Activated naive CD8-positive, alpha-beta T cell treated with anti-CD3 and anti-CD28 coated beads, Interleukin-2, amount 50 U/mL, for 24 hours (primary cell): Measurements from ENCODE around the gene ANGPT4.

Experiments
- ATAC-seq: fragments of 150-1000 bp; cut with Tn5 transposase; one replicate; pipeline ENCODE4 v1.10.0; 2021
- DNase-seq: peaks from one replicate; pipeline ENCODE4 v3.0.0; 2021
- H3K27ac Mint-ChIP-seq: one replicate; pipeline ENCODE4 v1.8.0; 2021; ENCODE audit warnings: mild to moderate bottlenecking, mixed read lengths
- H3K27me3 Mint-ChIP-seq: one replicate; pipeline ENCODE4 v1.8.0; 2021; ENCODE audit warnings: mixed read lengths
- H3K36me3 Mint-ChIP-seq: one replicate; pipeline ENCODE4 v1.8.0; 2021; ENCODE audit warnings: low read depth, mixed read lengths
- H3K4me1 Mint-ChIP-seq: one replicate; pipeline ENCODE4 v1.8.0; 2021; ENCODE audit warnings: mixed read lengths
- H3K4me3 Mint-ChIP-seq: one replicate; pipeline ENCODE4 v1.8.0; 2021; ENCODE audit warnings: mild to moderate bottlenecking, moderate library complexity, mixed read lengths
- H3K9me3 Mint-ChIP-seq: one replicate; pipeline ENCODE4 v1.8.0; 2021; ENCODE audit warnings: mixed read lengths

The ANGPT4 gene

DNA sequence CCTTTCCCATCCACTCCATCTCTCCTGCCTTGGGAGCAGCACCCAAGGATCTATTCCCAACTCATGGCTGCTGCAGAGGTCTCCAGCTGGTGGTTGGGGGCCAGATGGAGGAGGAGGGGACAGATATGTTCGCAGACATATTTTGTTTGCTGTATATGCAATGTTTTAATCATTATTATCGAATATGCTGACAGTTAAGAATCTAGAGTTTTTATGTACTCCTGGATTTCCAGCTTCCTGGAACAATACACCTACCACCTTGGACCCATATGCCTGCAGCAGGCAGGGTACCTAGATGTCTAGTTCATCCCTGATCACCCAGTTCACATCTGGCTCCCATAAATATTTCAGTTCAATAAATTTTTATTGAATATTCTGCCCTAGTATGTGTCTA, 73.6 kb downstream of the ANGPT4 start:
- Mint-ChIP-seq H3K4me3 (no peak overlapping the region), H3K4me1 (peaks cover 46% of the 10 kb centered on the region), H3K9me3 (no peaks in the 10 kb centered on the region), H3K27me3 (peaks cover 2% of the 10 kb centered on the region), H3K36me3 (peaks cover 7% of the 10 kb centered on the region), H3K27ac (no peak overlapping the region)
- ATAC-seq = no peak
- DNase-seq = no peak

DNA sequence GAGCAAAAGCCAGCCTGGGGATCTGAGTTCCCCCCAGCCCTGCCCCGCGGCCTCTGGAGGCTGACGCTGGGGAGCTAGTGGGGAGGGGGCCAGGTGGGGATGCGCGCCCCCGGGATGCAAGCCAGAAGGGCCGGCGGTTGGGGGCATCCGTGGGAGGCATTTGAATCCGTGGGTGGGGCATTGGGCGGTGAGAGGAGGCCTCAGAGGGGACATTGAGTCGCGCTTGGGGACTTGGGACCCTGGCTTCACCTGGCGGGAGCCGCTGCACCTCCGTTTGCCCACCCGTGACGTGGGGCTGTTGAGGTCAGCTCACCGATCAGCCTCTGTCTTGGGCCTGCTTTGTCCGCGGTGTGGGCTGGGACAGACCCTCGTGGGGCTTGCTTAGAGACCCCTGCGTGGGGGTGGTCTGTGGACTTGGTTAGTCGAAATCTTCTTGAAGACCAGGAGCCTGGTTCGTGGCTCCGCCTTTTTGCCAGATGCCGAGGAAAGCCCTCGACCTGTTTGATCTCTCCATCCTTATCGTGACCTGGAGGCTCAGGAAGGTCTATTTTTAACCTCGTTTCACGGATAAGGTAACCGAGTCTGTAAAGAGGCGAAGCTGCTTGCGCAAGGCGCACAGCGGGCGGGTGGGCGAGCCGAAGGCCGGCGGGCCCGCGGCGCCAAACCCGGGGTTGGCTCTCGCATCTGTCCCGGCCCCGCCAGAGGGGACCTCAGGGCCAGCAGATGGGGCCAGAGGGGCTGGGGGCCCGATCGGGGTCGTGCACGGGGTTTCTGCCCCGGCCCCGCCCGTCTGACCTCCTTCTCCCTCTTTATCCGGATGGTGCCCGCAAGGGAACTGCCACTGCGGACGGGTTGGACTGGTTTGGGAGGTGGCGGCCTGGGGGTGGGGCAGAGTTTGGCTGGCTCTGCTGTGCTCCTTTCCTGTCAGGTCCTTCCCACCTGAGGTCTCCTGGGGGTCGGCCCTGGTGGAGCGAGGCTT, 74.3 kb downstream of the ANGPT4 start:
- Mint-ChIP-seq H3K4me3 (peak overlapping the region; percentile 62), H3K27ac (no peak overlapping the region), H3K27me3 (peaks cover 2% of the 10 kb centered on the region), H3K9me3 (no peaks in the 10 kb centered on the region), H3K4me1 (peaks cover 46% of the 10 kb centered on the region), H3K36me3 (peaks cover 7% of the 10 kb centered on the region)
- DNase-seq = no peak
- no peak for ATAC-seq

DNA sequence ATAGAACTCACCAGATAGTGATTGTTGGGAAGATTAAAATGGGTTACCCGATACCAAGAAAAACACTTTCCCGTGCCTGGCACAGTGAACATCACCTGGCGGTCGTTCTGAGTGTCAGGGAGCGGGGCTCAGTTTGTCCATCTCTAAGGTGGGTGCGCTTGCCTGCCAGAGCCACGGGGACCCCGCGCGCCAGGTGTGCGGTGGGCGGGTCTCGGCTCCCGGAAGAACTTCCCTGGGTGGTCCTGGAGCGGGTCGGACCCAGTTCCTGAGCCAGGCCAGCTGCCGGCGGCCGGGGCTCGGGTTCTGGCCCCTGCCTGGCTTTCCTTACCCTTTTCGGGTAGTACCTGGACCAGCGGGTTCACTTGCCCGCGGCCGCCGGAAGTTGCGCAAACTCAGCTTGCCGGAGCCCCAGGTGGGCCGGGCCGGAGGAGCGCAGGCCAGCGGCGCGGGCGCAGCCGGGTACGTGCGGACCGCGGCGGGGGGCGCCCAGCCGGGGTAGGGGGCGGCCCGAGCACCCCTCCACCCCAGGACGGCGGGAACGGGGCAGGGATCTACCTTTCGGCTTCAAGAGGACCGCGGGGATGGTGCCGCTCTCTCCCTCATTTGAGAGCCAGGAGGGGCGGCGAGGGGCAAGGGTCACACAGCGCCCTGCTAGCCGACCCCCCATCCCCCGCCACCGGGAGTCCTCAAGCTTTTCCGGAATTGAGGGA, 75.1 kb downstream of the ANGPT4 start:
- H3K4me3 Mint-ChIP-seq = peak overlapping the region; percentile 62
- ATAC-seq = no peak
- no peaks in the 10 kb centered on the region for H3K9me3 Mint-ChIP-seq
- H3K27ac Mint-ChIP-seq = no peak overlapping the region
- H3K27me3 Mint-ChIP-seq = peaks cover 2% of the 10 kb centered on the region
- H3K36me3 Mint-ChIP-seq = peaks cover 9% of the 10 kb centered on the region
- peaks cover 45% of the 10 kb centered on the region for H3K4me1 Mint-ChIP-seq
- peak; percentile 38 for DNase-seq

DNA sequence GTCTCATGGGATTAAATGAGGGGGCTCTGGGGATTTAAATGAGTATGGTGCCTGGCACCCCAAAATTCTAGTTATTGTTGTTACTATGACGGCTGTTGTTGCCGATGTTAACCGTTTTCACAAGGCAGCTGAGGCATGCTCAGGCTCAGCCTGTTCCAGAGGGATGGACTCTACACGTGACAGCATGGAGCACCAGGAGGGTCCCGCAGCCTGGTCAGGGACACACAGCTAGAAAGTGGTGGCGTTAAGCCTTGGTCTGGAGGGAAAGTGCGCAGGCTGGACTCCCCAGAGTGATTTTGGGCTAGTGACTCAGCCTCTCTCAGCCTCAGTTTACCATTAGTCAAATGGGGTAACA, 75.7 kb downstream of the ANGPT4 start:
- Mint-ChIP-seq H3K9me3 (no peaks in the 10 kb centered on the region), H3K4me3 (peak overlapping the region; percentile 57), H3K27me3 (peaks cover 2% of the 10 kb centered on the region), H3K36me3 (peaks cover 9% of the 10 kb centered on the region), H3K4me1 (peaks cover 47% of the 10 kb centered on the region), H3K27ac (no peak overlapping the region)
- ATAC-seq (no peak), DNase-seq (no peak)

DNA sequence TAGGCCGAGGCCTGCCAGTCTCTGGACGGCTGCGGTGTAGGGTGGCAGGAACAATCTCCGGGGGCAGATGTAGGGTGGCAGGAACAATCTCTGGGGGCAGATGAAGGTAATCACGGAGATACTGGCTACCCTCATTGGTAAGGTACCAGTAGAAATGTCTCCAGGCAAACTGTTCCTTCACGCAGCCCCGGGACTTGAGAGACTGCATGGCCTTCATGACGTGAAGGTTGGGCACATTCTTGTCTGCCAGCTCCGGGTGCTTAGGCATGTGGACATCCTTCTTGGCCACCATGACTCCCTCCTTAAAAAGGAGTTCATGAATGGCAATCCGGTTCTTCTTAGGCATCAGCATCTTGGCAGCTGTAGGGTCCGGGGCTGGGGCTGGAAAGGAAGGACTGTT, 76.5 kb downstream of the ANGPT4 start:
- Mint-ChIP-seq H3K4me3 (no peak overlapping the region), H3K27me3 (peaks cover 2% of the 10 kb centered on the region), H3K27ac (no peak overlapping the region), H3K36me3 (peaks cover 9% of the 10 kb centered on the region), H3K4me1 (peaks cover 55% of the 10 kb centered on the region), H3K9me3 (no peaks in the 10 kb centered on the region)
- DNase-seq = no peak
- no peak for ATAC-seq

DNA sequence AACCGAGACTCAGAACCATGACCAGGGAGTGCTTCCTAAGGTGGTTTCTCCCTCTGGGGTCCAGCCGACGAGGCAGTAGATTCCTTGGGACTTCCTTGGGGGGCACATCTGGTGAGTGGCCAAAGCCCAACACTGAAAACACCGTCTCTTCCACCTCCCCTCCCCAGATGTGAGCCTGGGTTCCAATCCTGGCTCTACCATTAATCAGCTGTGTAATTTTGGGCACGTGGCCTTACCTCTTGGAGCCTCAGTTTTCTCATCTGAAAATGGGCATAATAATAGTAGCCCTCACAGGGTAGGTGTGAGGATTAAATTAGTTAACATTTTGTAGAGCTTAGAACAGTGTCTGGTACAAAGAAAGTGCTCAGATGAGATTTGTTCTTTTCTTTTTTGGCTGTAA, 77.1 kb downstream of the ANGPT4 start:
- H3K27me3 Mint-ChIP-seq = peaks cover 2% of the 10 kb centered on the region
- peaks cover 9% of the 10 kb centered on the region for H3K36me3 Mint-ChIP-seq
- no peak for ATAC-seq
- no peak overlapping the region for H3K4me3 Mint-ChIP-seq
- H3K27ac Mint-ChIP-seq = no peak overlapping the region
- no peak for DNase-seq
- H3K4me1 Mint-ChIP-seq = peaks cover 55% of the 10 kb centered on the region
- H3K9me3 Mint-ChIP-seq = no peaks in the 10 kb centered on the region

DNA sequence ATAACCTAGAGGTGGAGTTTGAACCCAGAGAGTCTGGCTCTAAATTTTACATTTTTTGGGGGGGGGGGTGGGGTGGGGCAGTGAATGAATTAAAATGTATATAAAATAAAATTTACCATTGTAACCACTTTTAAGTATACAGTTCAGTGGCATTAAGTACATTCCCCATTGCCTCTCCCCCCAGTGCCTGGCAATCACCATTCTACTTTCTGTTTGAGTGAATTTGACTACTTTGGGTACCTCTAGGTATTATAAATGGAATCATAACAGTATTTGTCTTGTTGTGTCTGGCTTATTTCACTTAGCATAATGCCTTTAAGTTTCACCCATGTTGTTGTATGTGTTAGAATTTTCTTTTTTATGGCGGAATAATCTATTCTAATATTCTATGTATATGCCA, 79.9 kb downstream of the ANGPT4 start:
- no peak for DNase-seq
- H3K36me3 Mint-ChIP-seq = peaks cover 9% of the 10 kb centered on the region
- no peaks in the 10 kb centered on the region for H3K27me3 Mint-ChIP-seq
- no peak for ATAC-seq
- H3K27ac Mint-ChIP-seq = peak overlapping the region; percentile 74
- H3K4me3 Mint-ChIP-seq = peak overlapping the region; percentile 70
- peaks cover 48% of the 10 kb centered on the region for H3K4me1 Mint-ChIP-seq
- H3K9me3 Mint-ChIP-seq = no peaks in the 10 kb centered on the region

DNA sequence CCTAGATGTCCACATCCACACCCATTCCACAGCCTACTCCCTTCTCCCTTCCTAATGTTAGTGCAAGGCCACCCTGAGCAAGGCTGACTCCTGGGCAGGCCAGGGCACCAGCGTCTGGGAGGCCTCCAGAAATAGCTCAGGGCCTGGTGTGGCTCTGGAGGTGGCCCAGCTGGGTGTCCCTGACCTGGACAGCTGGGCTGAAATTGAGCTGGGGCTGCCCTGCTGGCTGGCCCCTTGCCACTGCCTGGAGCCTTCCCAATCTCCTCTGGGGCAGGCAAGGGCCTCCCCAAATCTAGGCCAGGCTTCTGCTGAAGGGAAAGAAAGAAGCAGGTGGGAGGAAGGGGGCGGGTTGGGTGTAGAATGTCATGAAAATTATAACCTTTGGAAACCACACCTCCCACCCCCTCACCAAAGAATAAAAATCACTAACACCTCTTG, 80.5 kb downstream of the ANGPT4 start:
- peaks cover 48% of the 10 kb centered on the region for H3K4me1 Mint-ChIP-seq
- no peaks in the 10 kb centered on the region for H3K9me3 Mint-ChIP-seq
- H3K27ac Mint-ChIP-seq = peak overlapping the region; percentile 56
- no peaks in the 10 kb centered on the region for H3K27me3 Mint-ChIP-seq
- DNase-seq (peak; percentile 47), ATAC-seq (peak; percentile 16)
- peaks cover 9% of the 10 kb centered on the region for H3K36me3 Mint-ChIP-seq
- peak overlapping the region; percentile 70 for H3K4me3 Mint-ChIP-seq

DNA sequence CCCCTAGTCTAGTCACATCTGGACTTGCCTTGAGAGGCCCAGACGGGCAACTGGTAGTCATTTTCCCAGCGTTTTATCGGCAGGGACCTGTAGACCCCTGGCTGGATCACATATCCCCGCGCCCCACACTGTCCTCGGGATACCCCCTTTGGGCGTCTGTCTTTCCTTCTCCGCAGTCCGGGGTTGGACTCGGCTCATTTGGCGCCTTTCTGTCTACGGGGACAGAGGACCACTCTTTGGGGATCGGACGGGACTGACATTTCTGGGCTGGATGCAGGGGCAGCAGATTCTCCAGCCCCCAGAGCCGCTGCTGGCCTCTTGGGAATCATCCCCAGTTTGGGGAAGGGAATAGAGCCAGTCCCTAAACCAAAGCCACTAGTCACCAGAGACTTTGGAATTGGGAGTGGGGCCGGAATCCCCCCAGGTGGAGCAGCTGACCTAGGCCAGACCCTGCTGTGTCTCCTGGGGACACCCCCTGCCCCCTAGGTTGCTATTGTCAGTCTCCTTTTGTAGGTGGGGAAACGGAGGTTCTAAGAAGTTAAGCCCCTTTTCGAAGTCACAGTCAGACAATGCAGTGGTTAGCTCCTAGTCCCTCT, 81.9 kb downstream of the ANGPT4 start:
- no peaks in the 10 kb centered on the region for H3K9me3 Mint-ChIP-seq
- H3K4me3 Mint-ChIP-seq = peak overlapping the region; percentile 79
- DNase-seq = peak; percentile 55
- peak overlapping the region; percentile 85 for H3K27ac Mint-ChIP-seq
- H3K36me3 Mint-ChIP-seq = peaks cover 9% of the 10 kb centered on the region
- H3K27me3 Mint-ChIP-seq = no peaks in the 10 kb centered on the region
- no peak for ATAC-seq
- peaks cover 45% of the 10 kb centered on the region for H3K4me1 Mint-ChIP-seq

DNA sequence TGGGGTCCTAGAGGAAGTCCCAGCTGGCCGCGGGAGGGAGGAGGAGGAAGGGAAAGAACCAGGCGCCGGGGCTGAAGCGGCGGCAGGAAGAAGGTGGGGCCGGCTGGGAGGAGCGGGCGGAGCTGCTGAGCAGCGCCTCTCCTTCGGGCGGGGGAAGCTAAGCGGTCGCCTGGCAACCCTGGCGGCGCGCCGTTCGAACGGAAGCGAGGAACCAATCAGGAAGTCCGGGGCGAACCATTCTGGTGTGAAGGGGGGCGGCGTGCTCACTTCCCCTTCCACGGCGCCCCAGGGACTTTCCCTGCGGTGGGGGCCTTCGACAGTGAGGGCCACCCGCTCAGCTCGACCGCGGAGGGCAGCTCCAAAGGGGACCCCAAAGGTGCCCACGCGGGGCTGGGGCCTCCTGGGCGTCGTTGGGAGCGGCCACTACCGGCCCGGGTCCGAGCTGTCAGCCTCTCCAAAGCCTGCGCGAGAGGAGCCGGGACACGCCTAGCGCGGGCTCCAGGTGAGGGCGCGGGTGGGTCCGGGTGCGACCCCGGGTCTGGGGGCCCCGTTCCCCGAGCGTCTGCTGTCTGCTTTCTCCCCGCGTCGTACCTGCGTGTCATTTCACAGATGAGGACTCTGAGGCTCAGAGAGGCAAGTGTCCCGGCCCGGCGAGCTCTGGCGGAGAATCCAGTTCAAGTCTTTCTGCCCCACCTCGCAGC, 82.5 kb downstream of the ANGPT4 start, which contains the start of gene FAM110A:
Gene FAM110A, plus strand, starts transcription at position 266 of the 701 bp plus-strand sequence. CDS start 11,090 bp downstream, outside the sequence.
- Mint-ChIP-seq H3K9me3 (no peaks in the 10 kb centered on the region), H3K4me3 (peak within 1 kb of the TSS; percentile 79), H3K27ac (peak within 1 kb of the TSS; percentile 85), H3K27me3 (no peaks in the 10 kb centered on the region), H3K36me3 (peaks cover 9% of the 10 kb centered on the region), H3K4me1 (peaks cover 45% of the 10 kb centered on the region)
- ATAC-seq = peak; percentile 88
- DNase-seq = peak; percentile 96

DNA sequence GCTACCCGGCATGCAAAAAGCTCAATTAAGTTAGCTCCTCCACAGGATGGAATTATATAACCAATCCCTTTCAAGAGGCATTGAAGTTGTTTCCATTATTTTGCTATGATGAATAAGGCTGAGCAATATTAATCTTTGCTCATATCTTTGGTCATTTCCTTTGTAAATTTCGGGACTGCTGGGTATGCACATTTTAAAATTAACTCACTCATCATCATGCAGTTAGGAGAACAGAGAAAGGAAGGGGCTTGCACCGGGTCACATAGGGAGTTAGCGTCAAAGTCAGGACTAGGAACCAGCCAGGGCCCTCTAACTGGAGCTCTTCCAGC, 83.0 kb downstream of the ANGPT4 start:
- DNase-seq = no peak
- Mint-ChIP-seq H3K4me3 (peak overlapping the region; percentile 79), H3K9me3 (no peaks in the 10 kb centered on the region), H3K36me3 (peaks cover 6% of the 10 kb centered on the region), H3K4me1 (peaks cover 41% of the 10 kb centered on the region), H3K27ac (peak overlapping the region; percentile 85), H3K27me3 (no peaks in the 10 kb centered on the region)
- ATAC-seq = peak; percentile 7

DNA sequence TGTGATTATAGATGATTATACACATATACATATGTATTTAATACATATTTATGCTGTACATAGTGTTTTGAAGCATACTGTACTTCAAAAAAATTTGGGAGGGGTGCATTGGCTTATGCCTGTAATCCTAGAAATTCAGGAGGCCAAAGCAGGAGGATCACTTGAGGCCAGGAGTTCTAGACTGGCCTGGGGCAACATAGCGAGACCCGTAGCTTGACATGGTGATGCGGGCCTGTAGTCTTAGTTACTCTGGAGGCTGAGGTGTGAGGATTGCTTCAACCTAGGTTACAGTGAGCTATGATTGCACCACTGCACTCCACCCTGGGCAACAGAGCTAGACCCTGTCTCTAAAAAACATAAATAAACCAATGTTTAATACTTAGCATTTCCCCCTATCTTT, 84.2 kb downstream of the ANGPT4 start:
- no peaks in the 10 kb centered on the region for H3K27me3 Mint-ChIP-seq
- H3K36me3 Mint-ChIP-seq = peaks cover 2% of the 10 kb centered on the region
- ATAC-seq (no peak), DNase-seq (no peak)
- H3K9me3 Mint-ChIP-seq = no peaks in the 10 kb centered on the region
- peaks cover 31% of the 10 kb centered on the region for H3K4me1 Mint-ChIP-seq
- H3K4me3 Mint-ChIP-seq = no peak overlapping the region
- H3K27ac Mint-ChIP-seq = no peak overlapping the region

DNA sequence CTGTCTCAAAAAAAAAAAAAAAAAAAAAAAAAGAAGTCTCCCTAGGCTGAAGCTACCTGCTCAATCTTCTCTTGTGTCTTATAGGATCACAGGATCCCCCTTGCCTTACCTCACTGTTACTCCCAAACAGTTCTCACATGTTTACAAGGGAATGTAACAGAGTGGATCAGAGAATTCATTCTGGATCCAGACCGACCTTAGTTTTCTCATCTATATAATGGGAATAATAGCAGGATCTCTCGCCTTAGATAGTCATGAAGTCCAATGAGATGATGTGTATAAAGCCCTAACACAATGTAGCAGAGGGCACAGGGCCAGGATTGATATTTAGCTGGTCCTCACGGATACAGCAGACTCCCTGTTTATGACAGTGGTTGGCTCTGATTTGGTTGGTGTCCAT, 84.9 kb downstream of the ANGPT4 start:
- Mint-ChIP-seq H3K36me3 (no peaks in the 10 kb centered on the region), H3K27ac (no peak overlapping the region), H3K4me3 (no peak overlapping the region)

DNA sequence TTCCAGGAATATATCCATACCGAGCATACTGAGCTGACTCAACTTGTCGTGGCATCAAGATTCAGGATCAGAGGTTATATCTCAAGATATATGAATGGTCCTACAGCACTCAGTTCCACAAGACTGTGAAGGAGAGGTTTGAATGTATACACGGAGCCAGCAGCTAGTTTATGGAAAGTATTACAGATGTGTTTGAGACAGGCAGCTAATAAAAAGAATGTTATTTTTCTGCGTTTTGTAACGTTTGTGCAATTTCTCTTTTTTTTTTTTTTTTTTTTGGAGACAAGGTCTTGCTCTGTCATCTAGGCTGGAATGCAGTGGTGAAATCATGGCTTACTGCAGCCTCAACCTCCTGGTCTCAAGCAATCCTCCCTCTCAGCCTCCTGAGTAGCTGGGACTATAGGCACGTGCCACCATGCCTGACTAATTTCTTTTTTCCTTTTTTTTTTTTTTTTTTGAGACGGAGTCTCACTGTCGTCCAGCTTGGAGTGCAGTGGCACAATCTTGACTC, 86.1 kb downstream of the ANGPT4 start:
- DNase-seq (no peak), ATAC-seq (no peak)
- Mint-ChIP-seq H3K9me3 (no peaks in the 10 kb centered on the region), H3K4me1 (peaks cover 23% of the 10 kb centered on the region), H3K36me3 (no peaks in the 10 kb centered on the region), H3K27ac (no peak overlapping the region), H3K27me3 (no peaks in the 10 kb centered on the region), H3K4me3 (no peak overlapping the region)

More for the DNA sequence above, 84.9 kb downstream of the ANGPT4 start:
- no peaks in the 10 kb centered on the region for H3K9me3 Mint-ChIP-seq
- H3K4me1 Mint-ChIP-seq = peaks cover 24% of the 10 kb centered on the region
- DNase-seq (no peak), ATAC-seq (no peak)
- no peaks in the 10 kb centered on the region for H3K27me3 Mint-ChIP-seq
